Karpas-422 (cell line): ENCODE results near the gene TMIE. TPM values are rescaled to one million over a fixed set of nuclear protein-coding genes. Genes with fewer than 3 reads are reported as not detected.
"Not testable (repeated sequence)": the region's sequence is repeated elsewhere in the genome, so short reads cannot be mapped to it uniquely, and the experiment has no call there.

ENCODE experiments used
- DNase-seq: peaks from one replicate; pipeline ENCODE4 v3.0.0-alpha.2; 2015
- H2AFZ ChIP-seq: fragments of 200-600 bp; sonication (generic); 2 replicates; pipeline ENCODE4 v1.6.1; 2014; ENCODE audit warnings: antibody characterized with exemption, low read length, mixed read lengths
- H3K27ac ChIP-seq: fragments of 200-600 bp; sonication (generic); 2 replicates; pipeline ENCODE4 v1.5.1; 2014; ENCODE audit warnings: mild to moderate bottlenecking, low read length, moderate library complexity
- H3K27me3 ChIP-seq: fragments of 200-600 bp; sonication (generic); 2 replicates; pipeline ENCODE4 v1.6.1; 2014; ENCODE audit warnings: low read length, mixed read lengths
- H3K36me3 ChIP-seq: fragments of 200-600 bp; sonication (generic); 2 replicates; pipeline ENCODE4 v1.6.1; 2014; ENCODE audit warnings: low read length, mixed read lengths; ENCODE audit not compliant: insufficient read depth
- H3K4me1 ChIP-seq: fragments of 200-600 bp; sonication (generic); 2 replicates; pipeline ENCODE4 v1.6.1; 2014; ENCODE audit warnings: mild to moderate bottlenecking, low read length, mixed read lengths
- H3K4me2 ChIP-seq: fragments of 200-600 bp; sonication (generic); 2 replicates; pipeline ENCODE4 v1.6.1; 2014; ENCODE audit warnings: low read length, low read depth, mild to moderate bottlenecking; ENCODE audit not compliant: poor library complexity, severe bottlenecking
- H3K4me3 ChIP-seq: fragments of 200-600 bp; sonication (generic); 2 replicates; pipeline ENCODE4 v1.5.1; 2014; ENCODE audit warnings: mild to moderate bottlenecking, antibody characterized with exemption, low read length, mixed read lengths
- H3K79me2 ChIP-seq: fragments of 200-600 bp; sonication (generic); 2 replicates; pipeline ENCODE4 v1.6.1; 2014; ENCODE audit warnings: mild to moderate bottlenecking, low read length, mixed read lengths
- H3K9ac ChIP-seq: fragments of 200-600 bp; sonication (generic); 2 replicates; pipeline ENCODE4 v1.6.0; 2014; ENCODE audit warnings: low read length
- H3K9me2 ChIP-seq: fragments of 200-600 bp; sonication (generic), shearing (Covaris generic); replicated peaks from 2 replicates; pipeline ENCODE4 v1.6.0; 2014; ENCODE audit warnings: mild to moderate bottlenecking, low read length, moderate library complexity; ENCODE audit not compliant: insufficient read depth
- H3K9me3 ChIP-seq: fragments of 300-700, 200-600 bp; sonication (generic); 2 replicates; pipeline ENCODE4 v1.6.1; 2014; ENCODE audit warnings: low read length, mixed read lengths
- H4K20me1 ChIP-seq: fragments of 200-600 bp; sonication (generic); 2 replicates; pipeline ENCODE4 v1.6.1; 2014; ENCODE audit warnings: mild to moderate bottlenecking, antibody characterized with exemption, low read length, low read depth; ENCODE audit not compliant: insufficient read depth
- total RNA-seq: library from RNA; depleted of rRNA; stranded (reverse); fragments of >200 nt; shearing (Covaris generic); gene quantifications from 2 replicates; pipeline ENCODE4 v1.2.3, GENCODE V29; 2014; ENCODE audit warnings: low replicate concordance

TMIE gene
- total RNA-seq, 1 experiment from 2014 or later, result not detected

DNA sequence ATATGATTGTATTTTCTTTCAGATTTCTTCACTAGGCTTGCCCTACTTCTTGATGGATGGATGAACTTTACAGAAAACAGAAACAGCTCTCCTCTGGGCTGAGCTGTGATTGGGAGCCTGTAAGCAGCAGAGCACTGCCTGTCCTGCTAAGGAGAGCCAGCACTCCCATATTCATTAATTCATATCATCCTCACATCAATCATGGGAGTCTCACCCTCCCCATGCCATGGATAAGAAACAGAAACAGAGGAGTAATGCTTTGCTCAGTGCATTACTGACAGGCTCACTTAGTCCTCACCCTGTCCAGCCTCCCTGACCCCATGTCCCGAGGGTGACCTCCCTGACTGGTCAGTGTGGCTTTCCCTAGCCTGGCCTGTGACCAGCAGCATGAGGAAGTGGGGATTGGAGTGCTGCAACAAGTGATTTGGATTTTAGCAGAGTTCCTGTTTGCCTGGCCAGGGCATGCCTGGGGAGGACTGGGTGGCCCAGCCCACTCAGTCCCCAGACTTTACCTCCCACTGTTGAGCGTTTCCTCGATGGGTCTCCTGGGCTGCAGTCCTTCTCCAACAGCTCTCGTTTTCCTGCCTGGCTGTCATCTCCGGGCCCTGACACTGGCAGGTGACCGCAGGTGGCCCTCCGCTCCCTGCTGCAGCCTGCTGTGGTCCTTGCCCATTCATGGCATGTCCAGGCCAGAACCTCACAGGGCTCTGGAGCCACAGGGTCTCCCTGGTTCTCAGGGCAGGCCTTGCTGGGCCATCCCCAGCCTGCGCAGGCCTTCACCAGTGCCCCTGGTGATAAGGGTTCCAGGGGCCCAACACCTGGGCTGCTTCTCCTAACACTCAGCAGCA, 1.3 kb upstream of the TMIE start:
- no peaks in the 10 kb centered on the region for H3K27me3 ChIP-seq
- no peak overlapping the region for H2AFZ ChIP-seq
- no peaks in the 10 kb centered on the region for H4K20me1 ChIP-seq
- DNase-seq, result no peak
- no peaks in the 10 kb centered on the region for H3K36me3 ChIP-seq
- H3K4me1 ChIP-seq, result no peaks in the 10 kb centered on the region
- H3K4me3 ChIP-seq, result no peak overlapping the region
- H3K79me2 ChIP-seq, result no peaks in the 10 kb centered on the region
- no peaks in the 10 kb centered on the region for H3K9me2 ChIP-seq
- H3K9me3 ChIP-seq, result no peaks in the 10 kb centered on the region
- no peak overlapping the region for H3K4me2 ChIP-seq
- H3K9ac ChIP-seq, result no peak overlapping the region
- no peak overlapping the region for H3K27ac ChIP-seq

GRCh38 chr3:46700772-46701171, 420 bp upstream of the TMIE start:
- Histone ChIP-seq H3K9me2 (no peaks in the 10 kb centered on the region), H3K4me2 (no peak overlapping the region), H3K27me3 (no peaks in the 10 kb centered on the region), H3K9ac (no peak overlapping the region), H2AFZ (no peak overlapping the region), H3K27ac (no peak overlapping the region), H3K79me2 (no peaks in the 10 kb centered on the region), H3K36me3 (no peaks in the 10 kb centered on the region), H3K4me1 (no peaks in the 10 kb centered on the region), H3K9me3 (no peaks in the 10 kb centered on the region), H4K20me1 (no peaks in the 10 kb centered on the region), H3K4me3 (no peak overlapping the region)
- DNase-seq, result no peak

- Histone ChIP-seq H3K4me2 (no peak overlapping the region), H2AFZ (no peak overlapping the region), H3K27ac (no peak overlapping the region), H3K9me2 (no peaks in the 10 kb centered on the region), H3K79me2 (no peaks in the 10 kb centered on the region), H3K4me3 (no peak overlapping the region), H3K27me3 (no peaks in the 10 kb centered on the region), H4K20me1 (no peaks in the 10 kb centered on the region), H3K36me3 (no peaks in the 10 kb centered on the region), H3K9me3 (no peaks in the 10 kb centered on the region), H3K4me1 (no peaks in the 10 kb centered on the region), H3K9ac (no peak overlapping the region)
- no peak for DNase-seq
These were observed 1.2 kb downstream of the TMIE start for GRCh38 chr3:46702246-46703012.

GRCh38 chr3:46703013-46703520, 1.9 kb downstream of the TMIE start:
- Histone ChIP-seq H3K4me3 (no peak overlapping the region), H3K9me3 (no peaks in the 10 kb centered on the region)
- no peak for DNase-seq

GRCh38 chr3:46704346-46704745, 3.2 kb downstream of the TMIE start:
- not testable (repeated sequence) for H3K4me3 ChIP-seq, H2AFZ ChIP-seq, H3K27me3 ChIP-seq, H3K79me2 ChIP-seq, H3K4me1 ChIP-seq, H3K9me3 ChIP-seq, H3K27ac ChIP-seq, DNase-seq, H4K20me1 ChIP-seq, H3K9ac ChIP-seq, H3K4me2 ChIP-seq, H3K36me3 ChIP-seq, H3K9me2 ChIP-seq

More at GRCh38 chr3:46703013-46703520, 1.9 kb downstream of the TMIE start:
- H4K20me1 ChIP-seq, result no peaks in the 10 kb centered on the region
- H2AFZ ChIP-seq, result no peak overlapping the region
- H3K4me2 ChIP-seq, result no peak overlapping the region
- no peaks in the 10 kb centered on the region for H3K4me1 ChIP-seq
- H3K9ac ChIP-seq, result no peak overlapping the region
- H3K27me3 ChIP-seq, result no peaks in the 10 kb centered on the region
- no peaks in the 10 kb centered on the region for H3K9me2 ChIP-seq
- no peaks in the 10 kb centered on the region for H3K79me2 ChIP-seq
- no peaks in the 10 kb centered on the region for H3K36me3 ChIP-seq
- H3K27ac ChIP-seq, result no peak overlapping the region

- no peaks in the 10 kb centered on the region for H4K20me1 ChIP-seq
- H3K9me3 ChIP-seq, result no peaks in the 10 kb centered on the region
- H3K4me3 ChIP-seq, result no peak overlapping the region
- H2AFZ ChIP-seq, result no peak overlapping the region
- DNase-seq, result peak; percentile 82
- no peak overlapping the region for H3K4me2 ChIP-seq
- H3K4me1 ChIP-seq, result no peaks in the 10 kb centered on the region
- no peaks in the 10 kb centered on the region for H3K9me2 ChIP-seq
- no peak overlapping the region for H3K9ac ChIP-seq
- no peaks in the 10 kb centered on the region for H3K79me2 ChIP-seq
- H3K36me3 ChIP-seq, result no peaks in the 10 kb centered on the region
- H3K27me3 ChIP-seq, result no peaks in the 10 kb centered on the region
- H3K27ac ChIP-seq, result no peak overlapping the region
These were observed 3.9 kb downstream of the TMIE start for GRCh38 chr3:46705022-46705530.

- Histone ChIP-seq H2AFZ (no peak overlapping the region), H3K4me1 (no peaks in the 10 kb centered on the region), H3K9me2 (no peaks in the 10 kb centered on the region), H3K9me3 (no peaks in the 10 kb centered on the region), H3K4me3 (no peak overlapping the region), H3K79me2 (no peaks in the 10 kb centered on the region), H4K20me1 (no peaks in the 10 kb centered on the region), H3K9ac (no peak overlapping the region), H3K36me3 (no peaks in the 10 kb centered on the region), H3K4me2 (no peak overlapping the region), H3K27ac (no peak overlapping the region), H3K27me3 (no peaks in the 10 kb centered on the region)
- no peak for DNase-seq
These were observed 4.8 kb downstream of the TMIE start for GRCh38 chr3:46705751-46706552.
